Measurements from ENCODE around the gene TBC1D22B. TPM values are rescaled to one million over a fixed set of nuclear protein-coding genes. Genes with fewer than 3 reads are reported as not detected.
"Not testable (repeated sequence)": the region's sequence is repeated elsewhere in the genome, so short reads cannot be mapped to it uniquely, and the experiment has no call there.

Gene TBC1D22B
- total and polyA plus RNA-seq, 12 donors, result 7.4 to 21.9 (median 15.7) TPM

GRCh38 chr6:37287519-37288157 lies 30.1 kb downstream of the TBC1D22B start:
- intact Hi-C loops (cut with DNase I), result no loop called here
- WGBS, 4 donors, result 90 to 94% (median 92%) methylated on average over 2 of the region's 2 CpGs

GRCh38 chr6:37288247-37288646 lies 30.7 kb downstream of the TBC1D22B start:
- 48 to 59% (median 56%) methylated on average over 2 of the region's 2 CpGs for WGBS, 4 donors
- intact Hi-C loops (cut with DNase I), result no loop called here
- no peak for TF ChIP-seq POLR2A (IDR thresholded peaks at IDR 0.05)
- TF ChIP-seq CTCF (IDR thresholded peaks at IDR 0.05), result no peak
- Histone ChIP-seq H3K36me3 (replicated peaks in 1 of 2) (peaks cover 0 to 37% of the 10 kb centered on the region in 2 donors), H3K27me3 (no peaks in the 10 kb centered on the region), H3K4me3 (no peak overlapping the region), H3K9me3 (replicated peaks in 1 of 3) (no peaks in the 10 kb centered on the region), H3K27ac (no peak overlapping the region), H3K4me1 (replicated peaks in 1 of 2) (peaks cover 14 to 16% of the 10 kb centered on the region in 2 donors)
- peak in 4 of 7 donors; percentile 29 to 44 (median 36) for DNase-seq

More at GRCh38 chr6:37287519-37288157, 30.1 kb downstream of the TBC1D22B start:
- H3K27ac ChIP-seq, result no peak overlapping the region
- H3K9me3 ChIP-seq (replicated peaks in 1 of 3), result no peaks in the 10 kb centered on the region
- no peak overlapping the region for H3K4me3 ChIP-seq
- H3K27me3 ChIP-seq, result no peaks in the 10 kb centered on the region
- H3K36me3 ChIP-seq (replicated peaks in 1 of 2), result peaks cover 0 to 42% of the 10 kb centered on the region in 2 donors
- no peak for DNase-seq
- TF ChIP-seq CTCF (IDR thresholded peaks at IDR 0.05) (no peak), POLR2A (IDR thresholded peaks at IDR 0.05) (no peak)
- peaks cover 20 to 22% of the 10 kb centered on the region in 2 donors for H3K4me1 ChIP-seq (replicated peaks in 1 of 2)

- Histone ChIP-seq H3K4me3 (no peak overlapping the region), H3K27ac (no peak overlapping the region), H3K36me3 (replicated peaks in 1 of 2) (peaks cover 0 to 27% of the 10 kb centered on the region in 2 donors), H3K27me3 (no peaks in the 10 kb centered on the region), H3K9me3 (replicated peaks in 1 of 3) (no peaks in the 10 kb centered on the region), H3K4me1 (replicated peaks in 1 of 2) (no peaks in the 10 kb centered on the region)
- DNase-seq, result no peak
- intact Hi-C loops (cut with DNase I), result no loop called here
- TF ChIP-seq POLR2A (IDR thresholded peaks at IDR 0.05) (no peak), CTCF (IDR thresholded peaks at IDR 0.05) (no peak)
- WGBS, 4 donors, result 80 to 99% (median 91%) methylated on average over 3 of the region's 3 CpGs
Observed at GRCh38 chr6:37289931-37290330, 32.4 kb downstream of the TBC1D22B start.

- H3K27me3 ChIP-seq, result no peaks in the 10 kb centered on the region
- no peak for DNase-seq
- no peak overlapping the region for H3K4me3 ChIP-seq
- no peaks in the 10 kb centered on the region for H3K4me1 ChIP-seq (replicated peaks in 1 of 2)
- no peak overlapping the region for H3K27ac ChIP-seq
- peaks cover 0 to 24% of the 10 kb centered on the region in 2 donors for H3K36me3 ChIP-seq (replicated peaks in 1 of 2)
- intact Hi-C loops (cut with DNase I), result no loop called here
- H3K9me3 ChIP-seq (replicated peaks in 1 of 3), result no peaks in the 10 kb centered on the region
- TF ChIP-seq CTCF (IDR thresholded peaks at IDR 0.05), result no peak
- TF ChIP-seq POLR2A (IDR thresholded peaks at IDR 0.05), result no peak
Observed at GRCh38 chr6:37293426-37293825, 35.9 kb downstream of the TBC1D22B start.

DNA sequence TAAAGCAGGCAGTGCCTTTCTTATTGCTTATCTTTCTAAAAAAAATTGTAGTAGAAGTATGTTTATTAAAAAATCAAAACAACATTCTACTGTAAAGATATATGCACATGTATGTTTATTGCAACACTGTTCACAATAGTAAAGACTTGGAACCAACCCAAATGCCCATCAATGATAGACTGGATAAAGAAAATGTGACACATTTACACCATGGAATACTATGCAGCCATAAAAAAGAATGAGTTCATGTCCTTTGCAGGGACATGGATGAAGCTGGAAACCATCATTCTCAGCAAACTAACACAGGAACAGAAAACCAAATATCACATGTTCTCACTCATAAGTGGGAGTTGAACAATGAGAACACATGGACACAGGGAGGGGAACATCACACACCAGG lies 40.1 kb downstream of the TBC1D22B start:
- H3K27ac ChIP-seq; H3K9me3 ChIP-seq (replicated peaks in 1 of 3); DNase-seq; H3K27me3 ChIP-seq; H3K4me1 ChIP-seq (replicated peaks in 1 of 2); intact Hi-C loops (cut with DNase I); H3K4me3 ChIP-seq: not testable (repeated sequence)
- peaks cover 0 to 26% of the 10 kb centered on the region in 2 donors for H3K36me3 ChIP-seq (replicated peaks in 1 of 2)
